Retina (tissue), 1 donor: ENCODE results near the gene PPP1R3G.
A peak's percentile ranks its signal among the peaks of the same experiment; 100 is the strongest.
"Not testable (repeated sequence)": the region's sequence is repeated elsewhere in the genome, so short reads cannot be mapped to it uniquely, and the experiment has no call there.

Experiments
- DNase-seq: peaks from one replicate; pipeline ENCODE4 v3.0.0-alpha.2; 2016

PPP1R3G gene

GRCh38 chr6:5084781-5085647 lies at the start of gene PPP1R3G:
Gene PPP1R3G, plus strand, starts transcription at chr6:5085341. Its CDS starts 145 bp downstream, at chr6:5085486.
- peak; percentile 71 for DNase-seq

- peak; percentile 45 for DNase-seq
These were observed 48.9 kb upstream of the PPP1R3G start for GRCh38 chr6:5036269-5036668.

GRCh38 chr6:5041955-5042354 lies 43.2 kb upstream of the PPP1R3G start:
- no peak for DNase-seq

- no peak for DNase-seq
These were observed 42.7 kb upstream of the PPP1R3G start for GRCh38 chr6:5042436-5042835.

- no peak for DNase-seq
These were observed 40.3 kb upstream of the PPP1R3G start for GRCh38 chr6:5044866-5045265.

GRCh38 chr6:5045416-5045815 lies 39.7 kb upstream of the PPP1R3G start:
- DNase-seq, result no peak

GRCh38 chr6:5046430-5046829 lies 38.7 kb upstream of the PPP1R3G start:
- DNase-seq, result no peak

- DNase-seq, result no peak
These were observed 35.1 kb upstream of the PPP1R3G start for GRCh38 chr6:5050009-5050408.

- no peak for DNase-seq
These were observed 33.7 kb upstream of the PPP1R3G start for GRCh38 chr6:5051394-5051793.

GRCh38 chr6:5053038-5053437 lies 32.1 kb upstream of the PPP1R3G start:
- DNase-seq, result no peak

GRCh38 chr6:5053864-5054244 lies 31.3 kb upstream of the PPP1R3G start:
- DNase-seq, result no peak

- DNase-seq, result no peak
These were observed 30.8 kb upstream of the PPP1R3G start for GRCh38 chr6:5054245-5054873.

GRCh38 chr6:5055118-5055517 lies 30.0 kb upstream of the PPP1R3G start:
- DNase-seq, result no peak

- no peak for DNase-seq
These were observed 26.9 kb upstream of the PPP1R3G start for GRCh38 chr6:5058254-5058653.

GRCh38 chr6:5059036-5059896 lies 25.9 kb upstream of the PPP1R3G start:
- DNase-seq, result no peak

- DNase-seq, result not testable (repeated sequence)
These were observed 24.7 kb upstream of the PPP1R3G start for GRCh38 chr6:5060439-5060838.

GRCh38 chr6:5061152-5061551 lies 24.0 kb upstream of the PPP1R3G start:
- DNase-seq, result no peak

- DNase-seq, result no peak
These were observed 21.5 kb upstream of the PPP1R3G start for GRCh38 chr6:5063617-5064016.

- no peak for DNase-seq
These were observed 18.6 kb upstream of the PPP1R3G start for GRCh38 chr6:5066456-5067093.

GRCh38 chr6:5067305-5067704 lies 17.8 kb upstream of the PPP1R3G start:
- DNase-seq, result no peak

GRCh38 chr6:5068153-5068751 lies 16.9 kb upstream of the PPP1R3G start:
- no peak for DNase-seq

GRCh38 chr6:5071216-5071615 lies 13.9 kb upstream of the PPP1R3G start:
- no peak for DNase-seq
